ENCODE measurements around the gene KCNJ14.

DNA sequence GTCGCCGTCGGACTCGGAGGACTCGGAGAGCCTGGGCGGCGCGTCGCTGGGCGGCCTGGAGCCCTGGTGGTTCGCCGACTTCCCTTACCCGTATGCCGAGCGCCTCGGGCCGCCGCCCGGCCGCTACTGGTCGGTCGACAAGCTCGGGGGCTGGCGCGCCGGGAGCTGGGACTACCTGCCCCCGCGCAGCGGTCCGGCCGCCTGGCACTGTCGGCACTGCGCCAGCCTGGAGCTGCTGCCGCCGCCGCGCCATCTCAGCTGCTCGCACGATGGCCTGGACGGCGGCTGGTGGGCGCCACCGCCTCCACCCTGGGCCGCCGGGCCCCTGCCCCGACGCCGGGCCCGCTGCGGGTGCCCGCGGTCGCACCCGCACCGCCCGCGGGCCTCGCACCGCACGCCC, 12.1 kb upstream of the KCNJ14 start:
- no peak for TF ChIP-seq POLR2A (IDR thresholded peaks at IDR 0.05; ENCODE audit: low read length)
- no peak for TF ChIP-seq GATA1 (IDR thresholded peaks at IDR 0.05; ENCODE audit: low read depth, low read length)
